DMS79 (cell line): ENCODE measurements around the gene DPEP1.
"Not testable (repeated sequence)": the region's sequence is repeated elsewhere in the genome, so short reads cannot be mapped to it uniquely, and the experiment has no call there.

Experiments used
- DNase-seq: peaks from one replicate; lab custom pipeline; 2025; lab: John Stamatoyannopoulos, UW

DPEP1 gene

GRCh38 chr16:89613231-89613953, at the start of gene DPEP1:
TSS of gene DPEP1 (plus strand) at chr16:89613642. CDS start at chr16:89630411, 16,769 bp downstream.
- no peak for DNase-seq

- DNase-seq: no peak
These were observed 48.8 kb upstream of the DPEP1 start for GRCh38 chr16:89564476-89565255.

- DNase-seq: no peak
These were observed 48.3 kb upstream of the DPEP1 start for GRCh38 chr16:89565256-89565505.

GRCh38 chr16:89565506-89566372, 47.7 kb upstream of the DPEP1 start:
- DNase-seq: no peak

GRCh38 chr16:89567656-89568594, 45.5 kb upstream of the DPEP1 start:
- DNase-seq: no peak

GRCh38 chr16:89569506-89570341, 43.7 kb upstream of the DPEP1 start:
- DNase-seq: no peak

- no peak for DNase-seq
These were observed 43.0 kb upstream of the DPEP1 start for GRCh38 chr16:89570342-89570923.

- not testable (repeated sequence) for DNase-seq
These were observed 42.4 kb upstream of the DPEP1 start for GRCh38 chr16:89570983-89571598.

- DNase-seq: no peak
These were observed 41.8 kb upstream of the DPEP1 start for GRCh38 chr16:89571636-89572035.

GRCh38 chr16:89572073-89572484, 41.4 kb upstream of the DPEP1 start:
- DNase-seq: no peak

GRCh38 chr16:89572485-89573205, 40.8 kb upstream of the DPEP1 start:
- DNase-seq: no peak

GRCh38 chr16:89573826-89574680, 39.4 kb upstream of the DPEP1 start:
- DNase-seq: no peak

- DNase-seq: no peak
These were observed 38.7 kb upstream of the DPEP1 start for GRCh38 chr16:89574681-89575246.

GRCh38 chr16:89575247-89576152, 37.9 kb upstream of the DPEP1 start, which contains the start of gene CPNE7:
TSS of gene CPNE7 (plus strand) at chr16:89575758. CDS start at chr16:89575898, 140 bp downstream.
- no peak for DNase-seq

GRCh38 chr16:89576153-89577054, 37.0 kb upstream of the DPEP1 start:
- no peak for DNase-seq
